ENCODE results near the gene SH3D21. TPM values are rescaled to one million over a fixed set of nuclear protein-coding genes. Genes with fewer than 3 reads are reported as not detected.
A peak's percentile ranks its signal among the peaks of the same experiment; 100 is the strongest.

The SH3D21 gene
- total RNA-seq, 1 donor from 2014 or later = 1.6 TPM

GRCh38 chr1:36349839-36350238 is 43.7 kb downstream of the SH3D21 start:
- peak; percentile 56 for ATAC-seq
- no peak for DNase-seq (ENCODE audit: missing footprints)
- intact Hi-C loops (cut with DNase I) = no loop called here

- ATAC-seq (peak; percentile 49), DNase-seq (ENCODE audit: missing footprints) (no peak)
- intact Hi-C loops (cut with DNase I) = no loop called here
Measured at GRCh38 chr1:36350659-36351226, 44.6 kb downstream of the SH3D21 start.

- no peak for ATAC-seq
- DNase-seq (ENCODE audit: missing footprints) = no peak
- intact Hi-C loops (cut with DNase I) = no loop called here
Measured at GRCh38 chr1:36351227-36351977, 45.2 kb downstream of the SH3D21 start.

GRCh38 chr1:36352125-36352909 is 46.1 kb downstream of the SH3D21 start:
- ATAC-seq (no peak), DNase-seq (ENCODE audit: missing footprints) (no peak)
- intact Hi-C loops (cut with DNase I) = no loop called here

GRCh38 chr1:36352910-36353878 is 47.0 kb downstream of the SH3D21 start:
- intact Hi-C loops (cut with DNase I) = no loop called here
- ATAC-seq (no peak), DNase-seq (ENCODE audit: missing footprints) (no peak)

- DNase-seq (ENCODE audit: missing footprints) (no peak), ATAC-seq (no peak)
- intact Hi-C loops (cut with DNase I) = no loop called here
Measured at GRCh38 chr1:36354486-36354885, 48.3 kb downstream of the SH3D21 start.

- intact Hi-C loops (cut with DNase I) = no loop called here
- DNase-seq (ENCODE audit: missing footprints) (no peak), ATAC-seq (no peak)
Measured at GRCh38 chr1:36355811-36356210, 49.6 kb downstream of the SH3D21 start.

GRCh38 chr1:36358514-36359084 is 52.4 kb downstream of the SH3D21 start:
- DNase-seq (ENCODE audit: missing footprints) (no peak), ATAC-seq (no peak)
- intact Hi-C loops (cut with DNase I) = no loop called here

GRCh38 chr1:36359383-36359782 is 53.2 kb downstream of the SH3D21 start:
- no peak for ATAC-seq
- intact Hi-C loops (cut with DNase I) = no loop called here
- no peak for DNase-seq (ENCODE audit: missing footprints)

- ATAC-seq = no peak
- intact Hi-C loops (cut with DNase I) = no loop called here
- no peak for DNase-seq (ENCODE audit: missing footprints)
Measured at GRCh38 chr1:36359911-36360550, 53.9 kb downstream of the SH3D21 start.

- ATAC-seq (peak; percentile 77), DNase-seq (ENCODE audit: missing footprints) (peak; percentile 84)
- intact Hi-C loops (cut with DNase I) = loop anchor here (5.0 kb wide), 1 partner anchor 43 kb away; the partner anchor contains the start of gene EVA1B
Measured at GRCh38 chr1:36365381-36365780, 59.2 kb downstream of the SH3D21 start.

- ATAC-seq = peak; percentile 49
- intact Hi-C loops (cut with DNase I) = loop anchor here (5.0 kb wide), 1 partner anchor 44 kb away; the partner anchor contains the start of gene EVA1B
- DNase-seq (ENCODE audit: missing footprints) = peak; percentile 75
Measured at GRCh38 chr1:36366091-36366661, 60.0 kb downstream of the SH3D21 start.

GRCh38 chr1:36367066-36367465 is 60.9 kb downstream of the SH3D21 start:
- intact Hi-C loops (cut with DNase I) = loop anchor here (5.0 kb wide), 1 partner anchor 45 kb away; the partner anchor contains the start of gene EVA1B
- ATAC-seq = no peak
- no peak for DNase-seq (ENCODE audit: missing footprints)

- intact Hi-C loops (cut with DNase I) = loop anchor here (2.0 to 5.0 kb wide), 2 partner anchors 45 to 53 kb away; partner anchors contain the start of gene EVA1B
- ATAC-seq = no peak
- DNase-seq (ENCODE audit: missing footprints) = no peak
Measured at GRCh38 chr1:36367798-36368197, 61.6 kb downstream of the SH3D21 start.

- intact Hi-C loops (cut with DNase I) = loop anchor here (2.0 to 5.0 kb wide), 2 partner anchors 47 to 52 kb away; partner anchors contain the start of gene EVA1B
- DNase-seq (ENCODE audit: missing footprints) (peak; percentile 89), ATAC-seq (no peak)
Measured at GRCh38 chr1:36369061-36369861, 63.1 kb downstream of the SH3D21 start.

Data from Right ventricle myocardium inferior (tissue), 1 donor.